SW 1271 (cell line): ENCODE measurements around the gene TMCC1.
"Not testable (repeated sequence)": the region's sequence is repeated elsewhere in the genome, so short reads cannot be mapped to it uniquely, and the experiment has no call there.

Source experiments
- DNase-seq, 2 experiments: peaks; one replicate each; lab custom pipeline; 2025; lab: John Stamatoyannopoulos, UW

The TMCC1 gene

DNA sequence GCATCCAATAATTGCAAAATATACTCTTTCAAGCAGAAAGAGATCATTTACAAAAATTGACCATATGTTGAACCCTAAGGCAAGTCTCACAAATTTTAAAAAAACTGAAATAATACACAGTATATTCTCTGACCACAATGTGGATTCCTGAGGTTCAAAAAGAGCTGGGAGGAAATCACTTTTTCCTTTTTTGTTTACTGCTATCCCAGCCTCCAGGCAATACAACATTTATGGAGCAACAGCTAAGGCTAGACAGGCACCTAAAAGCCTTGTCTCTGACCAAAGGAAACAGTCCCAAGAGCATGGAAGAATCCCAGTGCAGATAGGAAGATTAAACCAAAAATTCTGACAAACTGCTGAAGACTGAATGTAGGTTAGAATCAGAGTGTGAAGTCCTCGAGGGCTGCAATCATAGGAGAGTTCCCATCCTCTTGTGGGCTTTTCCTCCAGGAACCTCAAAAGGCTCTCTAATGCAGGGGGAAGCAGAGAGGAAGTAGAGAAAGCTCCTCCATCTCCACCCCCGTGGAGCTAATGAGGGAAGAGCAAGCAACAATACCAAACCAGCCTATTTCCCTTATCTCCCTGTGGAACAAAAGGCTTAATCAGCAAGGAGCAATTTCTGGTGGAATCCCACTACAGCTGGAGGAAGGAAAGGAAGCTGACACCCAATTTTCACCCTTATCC, 57.0 kb downstream of the TMCC1 start:
- no peak for DNase-seq

DNA sequence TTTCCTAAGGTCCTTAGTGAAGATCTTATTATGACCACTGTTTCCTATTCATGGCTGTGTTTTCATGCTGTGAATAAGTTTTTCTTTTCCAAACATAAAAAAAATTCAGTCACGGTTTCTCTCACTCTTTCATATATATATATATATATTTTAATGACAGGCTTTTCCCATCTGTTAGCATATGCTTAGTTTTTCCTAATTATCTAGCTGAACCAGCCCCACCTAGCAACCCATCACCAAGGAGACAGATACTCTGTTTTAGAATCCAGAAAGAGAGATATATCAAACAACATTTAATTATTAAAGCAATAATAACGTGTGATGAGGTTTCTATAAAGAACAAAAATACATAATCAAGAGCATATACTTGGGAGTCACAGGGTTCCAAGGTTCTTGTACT, 58.3 kb downstream of the TMCC1 start:
- no peak for DNase-seq

DNA sequence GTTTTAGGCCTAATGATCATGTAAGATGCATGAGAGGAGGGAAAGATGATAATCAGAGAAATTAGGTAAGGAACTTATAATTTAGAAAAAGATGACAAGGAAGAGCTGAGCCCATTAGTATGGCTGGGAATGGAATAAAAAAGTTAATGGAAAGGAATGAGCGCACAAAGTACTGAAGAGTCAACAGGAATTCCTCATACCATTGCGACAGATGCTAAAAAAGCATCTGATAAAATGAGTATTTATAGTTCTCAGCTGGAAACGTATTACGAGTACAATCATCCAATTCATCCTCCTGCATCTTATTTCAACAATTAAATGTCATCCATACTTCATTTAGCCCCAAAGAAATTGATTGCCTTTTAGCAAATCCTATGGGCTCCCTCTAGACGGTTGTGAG, 58.9 kb downstream of the TMCC1 start:
- DNase-seq: no peak

DNA sequence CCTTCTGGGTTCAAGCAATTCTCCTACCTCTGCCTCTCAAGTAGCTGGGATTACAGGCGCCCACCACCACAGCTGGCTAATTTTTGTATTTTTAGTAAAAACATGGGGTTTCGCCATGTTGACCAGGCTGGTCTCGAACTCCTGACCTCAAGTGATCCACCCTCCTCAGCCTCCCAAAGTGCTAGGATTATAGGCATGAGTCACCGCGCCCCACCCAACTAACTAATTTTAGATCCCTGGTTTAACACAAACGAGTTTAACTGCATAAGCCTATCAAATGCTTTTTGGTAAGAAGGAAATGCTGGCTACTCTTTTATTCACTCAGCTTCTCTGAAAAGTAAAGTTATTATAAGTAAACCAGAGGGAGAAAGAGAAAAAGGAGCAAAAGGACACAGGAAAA, 61.6 kb downstream of the TMCC1 start:
- DNase-seq: not testable (repeated sequence)

DNA sequence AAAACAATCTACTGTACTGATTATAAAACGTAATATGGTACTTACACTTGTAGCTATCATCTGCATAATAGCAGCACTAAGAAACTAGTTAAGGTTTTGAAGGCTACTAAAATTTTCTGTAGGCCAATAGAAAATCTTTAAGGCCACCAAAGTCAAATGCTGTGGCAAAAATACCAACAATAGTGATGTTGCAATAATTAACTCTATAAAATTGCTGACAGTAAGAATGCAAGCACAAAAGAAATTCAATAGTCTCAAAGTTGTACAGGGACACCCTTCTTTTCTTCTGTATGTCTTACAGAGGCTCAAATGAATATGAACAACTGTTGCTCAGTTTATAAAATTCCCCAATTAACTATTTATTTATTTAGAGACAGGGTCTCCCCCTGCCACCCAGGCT, 62.0 kb downstream of the TMCC1 start:
- no peak for DNase-seq

DNA sequence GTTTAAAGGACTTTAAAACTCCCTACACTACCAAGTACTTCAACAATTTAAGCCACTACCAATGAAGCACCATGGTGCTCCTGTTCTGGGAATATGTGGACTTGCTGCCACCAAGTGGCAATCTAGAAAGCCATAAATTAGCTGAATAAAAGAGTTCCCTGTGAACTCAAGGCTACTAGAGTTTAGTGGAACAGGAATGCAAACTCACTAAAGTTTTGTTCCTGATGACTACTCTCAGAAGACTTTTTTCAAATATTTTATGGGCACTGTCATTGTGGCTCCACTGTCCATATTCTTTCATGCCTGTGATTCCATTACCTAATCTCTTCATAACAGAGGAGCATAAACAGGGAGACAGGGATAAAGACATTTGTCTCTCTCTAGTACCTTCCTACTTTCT, 63.9 kb downstream of the TMCC1 start:
- DNase-seq: peak; percentile 64 to 88

DNA sequence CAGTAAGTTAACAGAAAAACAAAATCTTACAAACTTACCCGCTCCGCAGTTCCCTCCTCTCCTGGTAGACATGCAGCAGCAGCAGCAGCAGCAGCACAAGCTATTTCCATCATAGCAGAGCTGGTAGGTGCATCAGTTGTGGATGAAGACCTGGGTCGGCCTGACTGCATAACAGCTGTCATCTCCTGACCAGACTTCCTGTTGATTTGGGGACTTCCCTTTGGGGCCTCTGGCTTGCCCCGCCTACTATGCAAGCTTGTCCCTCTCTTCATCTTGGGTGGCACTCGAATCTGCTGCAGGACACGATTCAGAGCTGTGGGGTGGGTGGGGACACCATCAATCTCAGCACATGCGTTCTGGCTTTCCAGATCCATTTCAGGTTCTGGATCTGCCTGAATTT, 65.7 kb downstream of the TMCC1 start:
- no peak for DNase-seq

DNA sequence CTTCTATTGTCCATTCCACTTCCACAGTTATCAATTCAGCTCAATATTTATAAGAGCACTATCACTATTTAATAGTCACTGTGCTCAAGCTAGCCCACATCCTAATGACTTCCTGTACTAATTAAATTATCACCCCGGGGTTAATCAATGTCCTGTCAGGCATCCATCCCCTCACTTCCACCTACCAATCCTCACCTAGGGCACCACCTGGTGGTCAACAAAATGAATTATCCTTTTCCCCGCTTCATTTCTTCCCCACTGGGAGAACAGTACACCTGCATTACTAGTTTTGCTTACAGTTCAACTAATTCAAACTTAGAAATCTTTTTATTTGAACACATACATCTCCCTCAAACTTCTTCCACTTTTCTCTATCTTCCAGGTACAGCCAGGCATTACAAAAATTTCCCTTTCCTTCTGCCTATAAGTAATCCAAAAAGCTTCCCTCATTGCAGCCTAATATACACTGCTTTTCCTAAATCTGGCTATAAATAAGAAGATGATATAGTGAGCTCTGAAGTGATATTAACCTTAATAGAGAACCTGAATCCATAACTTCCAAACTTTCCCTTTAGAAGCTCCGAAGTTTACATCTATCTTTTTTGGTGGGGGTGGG, 68.5 kb downstream of the TMCC1 start:
- DNase-seq: peak in 1 of 2 experiments; percentile 51

DNA sequence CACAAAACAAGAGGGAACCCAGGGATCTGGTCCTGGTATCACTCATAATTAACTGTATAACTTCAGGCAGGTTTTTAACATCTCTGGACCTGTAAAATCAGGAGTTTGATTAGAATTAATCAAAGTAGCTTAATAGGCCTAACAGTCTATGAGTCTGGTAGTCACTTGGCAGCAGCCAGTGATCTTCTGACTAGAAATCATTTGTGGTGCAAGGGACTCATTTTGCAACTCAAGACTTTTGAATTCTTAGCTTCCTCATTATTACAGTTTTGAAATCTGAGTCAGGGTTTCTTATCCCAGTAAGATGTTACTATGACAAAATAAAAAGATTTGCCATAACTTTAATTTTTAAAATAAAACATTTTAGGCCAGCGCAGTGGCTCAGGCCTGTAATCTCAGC, 70.8 kb downstream of the TMCC1 start:
- DNase-seq: no peak

DNA sequence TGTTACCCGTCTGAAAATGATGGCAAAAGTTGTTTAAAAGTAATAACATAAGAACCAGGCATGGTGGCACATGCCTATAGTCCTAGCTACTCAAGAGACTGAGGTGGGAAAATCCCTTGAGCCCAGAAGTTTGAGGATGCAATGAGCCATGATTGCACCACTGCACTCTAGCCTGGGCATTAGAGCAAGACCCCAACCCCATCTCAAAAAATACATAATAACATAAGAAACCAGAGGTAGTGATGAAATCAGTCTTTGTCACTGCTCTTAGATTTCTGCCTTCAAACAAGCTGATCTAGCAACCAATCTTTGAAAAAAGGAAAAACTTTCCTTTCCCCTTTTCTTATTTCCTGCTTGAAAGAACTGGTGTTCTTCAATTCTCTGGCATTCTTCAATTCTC, 71.3 kb downstream of the TMCC1 start:
- no peak for DNase-seq

DNA sequence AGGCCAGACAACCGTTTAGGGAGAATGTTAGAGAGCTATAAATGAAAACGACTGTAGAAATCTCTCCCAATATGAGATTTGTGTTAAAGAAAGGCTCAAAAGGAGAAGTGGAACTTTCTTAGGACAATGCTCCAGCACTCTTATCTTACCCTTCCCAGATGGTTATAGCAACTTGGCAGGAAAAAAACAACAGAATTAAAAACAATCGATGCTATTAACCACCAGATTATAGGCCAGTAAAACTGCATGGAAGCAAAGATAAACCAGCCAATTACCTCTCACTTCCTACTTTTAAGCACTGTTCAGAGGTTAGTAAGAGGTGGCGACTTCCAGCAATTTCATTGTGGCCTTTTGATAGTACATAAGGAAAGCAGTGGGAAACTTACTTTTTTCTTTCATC, 72.9 kb downstream of the TMCC1 start:
- DNase-seq: no peak

DNA sequence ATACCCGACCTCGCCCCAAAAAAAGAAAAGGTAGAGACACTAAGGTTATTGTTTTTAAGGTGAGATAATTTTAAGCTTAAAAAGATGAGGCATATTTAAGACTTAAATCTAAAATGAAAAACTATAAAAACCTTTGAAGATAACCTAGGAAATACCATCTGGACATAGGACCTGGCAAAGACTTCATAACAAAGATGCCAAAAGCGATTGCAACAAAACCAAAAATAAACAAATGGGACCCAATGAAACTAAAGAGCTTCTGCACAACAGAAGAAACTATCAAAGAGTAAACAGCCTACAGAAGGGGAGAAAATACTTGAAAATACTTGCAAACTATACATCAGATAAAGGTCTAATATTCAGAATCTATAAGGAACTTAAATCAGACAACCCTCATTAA, 80.9 kb downstream of the TMCC1 start:
- no peak for DNase-seq

DNA sequence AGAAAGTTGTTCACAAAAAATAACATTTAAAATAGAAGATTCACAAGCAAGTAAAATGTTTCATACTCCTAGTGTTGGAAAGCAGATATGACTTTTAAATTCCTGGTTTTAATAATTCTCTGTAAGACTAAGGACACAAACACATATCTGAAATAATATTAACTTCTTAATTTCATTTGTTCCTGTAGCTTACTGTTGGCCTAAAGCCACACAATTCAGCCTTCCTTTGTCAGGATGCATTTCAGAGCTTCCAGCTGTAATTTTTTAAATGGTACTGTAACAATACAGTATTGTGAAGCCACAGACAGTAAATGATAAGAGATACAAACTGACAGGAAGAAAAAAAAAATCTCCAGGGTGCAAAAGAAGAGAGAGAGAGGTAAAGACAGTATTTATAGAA, 84.2 kb downstream of the TMCC1 start:
- DNase-seq: no peak

DNA sequence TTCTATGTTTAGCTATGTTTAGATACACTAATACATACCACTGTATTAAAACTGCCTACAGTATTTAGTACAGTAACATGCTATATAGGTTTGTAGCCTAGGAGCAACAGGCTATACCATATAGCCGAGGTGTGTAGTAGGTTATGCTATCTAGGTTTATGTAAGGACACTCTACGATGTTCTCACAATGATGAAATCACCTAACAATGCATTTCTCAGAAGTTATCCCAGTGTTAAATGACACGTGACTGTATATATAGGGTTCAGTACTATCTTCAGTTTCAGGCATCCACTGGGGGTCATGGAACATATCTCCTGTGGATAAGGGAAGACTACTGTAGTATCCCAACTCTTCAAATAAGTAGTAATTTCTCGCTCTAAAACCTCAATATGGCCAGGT, 97.4 kb downstream of the TMCC1 start:
- DNase-seq: no peak

DNA sequence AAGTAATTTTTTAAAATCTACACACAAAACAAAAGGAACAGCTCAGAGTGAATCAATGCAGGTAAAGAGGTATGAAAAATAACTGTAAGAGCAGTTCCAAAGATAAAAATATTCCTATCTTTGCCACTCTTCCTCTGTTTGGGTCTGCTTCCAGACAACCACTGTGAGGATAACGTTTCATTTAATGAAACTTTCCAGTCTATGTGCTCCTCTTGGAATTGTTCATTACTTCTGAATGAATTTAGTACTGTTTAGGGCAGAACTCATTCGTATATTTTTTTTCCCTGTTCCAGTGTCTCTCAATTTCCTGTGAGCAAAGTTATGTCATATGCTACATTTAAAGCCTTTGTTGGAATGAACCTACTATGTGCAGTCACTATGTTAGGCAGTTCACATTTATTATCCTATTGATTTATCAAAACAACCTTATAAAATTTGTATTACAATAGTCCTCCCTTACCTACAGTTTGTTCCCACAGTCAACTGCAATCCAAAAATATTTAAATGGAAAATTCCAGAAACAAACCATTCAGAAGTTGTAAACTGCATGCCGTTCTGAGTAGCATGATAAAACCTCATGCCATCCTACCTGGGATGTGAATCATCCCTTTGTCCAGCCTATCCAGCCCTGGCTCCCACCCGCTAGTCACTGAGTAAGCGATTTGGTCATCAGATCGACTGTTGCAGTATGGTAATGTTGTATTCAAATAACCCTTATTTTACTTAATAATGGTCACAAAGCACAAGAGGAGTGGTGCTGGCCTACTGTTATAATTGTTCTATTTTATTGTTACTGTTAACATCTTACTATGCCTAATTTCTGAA, 98.1 kb downstream of the TMCC1 start:
- peak in 1 of 2 experiments; percentile 44 for DNase-seq

DNA sequence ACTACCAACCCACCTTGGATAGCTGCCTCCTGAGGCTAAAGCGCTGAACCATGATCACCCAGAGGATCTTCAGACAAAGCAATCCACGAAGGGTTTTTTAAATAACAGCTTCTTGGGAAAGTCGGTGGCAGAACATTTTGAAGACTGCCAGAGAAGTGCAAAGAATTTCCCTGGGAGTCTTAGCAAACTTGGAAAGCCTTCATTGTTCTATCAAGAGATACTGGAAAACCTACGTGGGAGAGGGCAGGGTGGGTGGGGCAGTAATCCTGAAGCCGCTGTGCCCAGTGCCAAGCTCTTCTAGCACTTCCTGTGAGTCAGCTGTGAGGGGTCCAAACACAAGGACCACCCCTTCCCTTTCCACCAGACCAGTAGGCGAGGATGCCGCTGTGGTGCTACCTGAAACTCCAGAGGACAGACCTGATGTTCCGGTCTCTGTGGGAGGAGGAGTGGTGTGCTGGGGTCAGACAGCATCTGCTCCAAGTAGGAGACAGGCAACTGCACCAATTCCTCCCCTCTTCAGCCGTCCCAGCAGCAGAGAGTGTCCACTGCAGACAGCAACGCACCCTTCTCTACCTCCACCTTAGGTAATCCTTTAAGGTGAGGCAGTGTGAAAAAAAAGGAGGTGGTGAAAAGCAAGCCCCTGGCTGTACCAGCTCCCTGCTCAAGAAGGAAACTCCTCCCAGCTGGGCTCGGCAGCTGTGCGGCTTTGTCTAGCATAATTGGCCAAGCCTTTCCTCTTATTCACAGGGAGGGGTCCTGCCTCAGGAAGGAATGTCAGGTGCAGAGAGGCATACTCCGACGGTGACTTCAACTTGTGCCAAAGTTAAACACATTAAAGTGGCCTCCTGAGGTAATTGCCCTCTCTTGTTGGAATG, 99.0 kb downstream of the TMCC1 start:
- DNase-seq: peak; percentile 17 to 71

DNA sequence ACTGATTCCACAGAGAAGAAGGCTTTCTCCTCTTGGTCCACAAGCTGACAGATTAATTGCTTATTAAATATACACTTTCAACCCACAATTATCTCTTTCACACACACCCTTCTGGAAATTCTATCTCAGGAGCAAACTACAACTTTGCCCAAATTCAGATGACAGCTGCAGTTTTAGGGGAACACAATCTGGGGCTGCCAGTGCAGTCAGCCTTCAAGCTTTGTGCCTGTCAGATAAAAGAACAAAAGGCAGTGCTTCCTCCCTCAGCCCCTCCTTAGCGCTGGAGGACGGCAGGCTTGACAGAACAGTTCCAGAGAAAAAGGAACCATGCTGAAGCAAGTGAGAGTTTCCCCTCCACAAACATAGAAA, 99.6 kb downstream of the TMCC1 start:
- DNase-seq: no peak

DNA sequence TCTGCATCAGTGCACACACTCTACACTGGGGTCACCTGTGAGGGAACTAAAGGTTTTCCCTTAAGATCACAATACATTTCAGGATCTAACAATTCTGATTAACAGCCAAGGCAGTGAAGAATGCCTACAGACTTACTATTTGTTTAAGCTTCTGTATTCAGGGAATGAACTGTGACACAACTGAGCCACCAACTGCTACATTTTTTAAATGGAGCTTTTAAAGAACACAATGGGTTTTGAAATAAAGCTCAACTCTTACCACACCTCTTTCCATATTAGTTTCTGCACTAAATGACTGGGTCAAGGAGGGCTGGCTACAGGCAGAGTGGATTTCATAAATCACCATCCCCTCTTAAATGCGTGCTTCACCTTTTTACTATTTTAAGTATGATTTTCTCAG, 100.2 kb downstream of the TMCC1 start:
- no peak for DNase-seq

DNA sequence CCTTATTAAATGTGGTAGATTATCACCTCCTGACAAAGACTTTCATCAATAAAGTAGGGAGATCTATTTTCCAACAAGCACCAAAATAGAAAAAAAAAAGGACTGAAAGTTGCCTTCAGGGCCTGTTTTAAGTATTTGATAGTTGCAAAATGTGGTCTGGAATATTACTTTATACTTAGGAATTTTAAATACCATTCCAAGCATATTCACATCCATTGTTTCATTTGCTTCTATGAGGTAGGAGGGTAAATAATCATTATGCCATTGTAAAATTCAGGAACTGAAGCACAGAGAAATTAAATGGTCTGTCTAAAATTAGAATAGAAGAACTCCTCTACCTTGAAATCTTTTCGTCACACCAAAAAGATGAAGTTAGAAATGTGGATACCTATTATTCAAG, 110.0 kb downstream of the TMCC1 start:
- DNase-seq: no peak

DNA sequence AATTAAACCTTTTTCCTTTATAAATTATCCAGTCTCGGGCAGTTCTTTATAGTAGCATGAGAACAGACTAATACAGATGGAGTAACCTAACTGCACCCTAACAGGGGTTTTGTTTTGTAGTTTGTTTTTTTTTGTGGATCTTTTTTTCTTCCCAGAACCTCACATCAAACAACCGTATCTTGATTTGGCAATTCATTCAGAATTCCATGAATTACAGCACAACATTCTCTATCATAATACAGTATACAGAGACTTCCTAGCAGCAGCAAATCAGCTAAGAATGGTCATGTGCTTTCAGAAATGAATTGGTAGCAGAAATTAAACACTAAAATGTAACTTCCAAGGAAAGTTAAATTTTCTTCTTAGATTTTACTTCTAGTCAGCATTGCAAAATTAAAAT, 114.6 kb downstream of the TMCC1 start:
- DNase-seq: no peak

DNA sequence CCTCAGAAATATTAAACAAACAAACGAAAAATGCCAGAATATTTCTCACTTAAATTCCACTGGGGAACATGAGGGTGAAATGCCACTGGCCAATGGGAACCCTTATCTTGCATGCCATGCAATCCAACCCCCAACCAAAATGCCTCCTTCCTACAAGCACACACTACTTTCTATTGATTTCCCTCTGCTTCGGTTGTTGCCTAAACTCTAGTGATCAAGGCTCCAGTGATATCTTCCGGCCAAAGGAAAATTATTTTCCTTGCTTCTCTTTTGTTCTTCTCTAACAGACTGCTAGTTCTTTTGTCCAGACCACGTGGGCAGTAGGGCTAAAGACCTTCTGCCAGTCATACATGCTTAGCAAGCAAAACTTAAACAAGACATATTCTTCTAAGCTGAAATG, 115.7 kb downstream of the TMCC1 start:
- no peak for DNase-seq

DNA sequence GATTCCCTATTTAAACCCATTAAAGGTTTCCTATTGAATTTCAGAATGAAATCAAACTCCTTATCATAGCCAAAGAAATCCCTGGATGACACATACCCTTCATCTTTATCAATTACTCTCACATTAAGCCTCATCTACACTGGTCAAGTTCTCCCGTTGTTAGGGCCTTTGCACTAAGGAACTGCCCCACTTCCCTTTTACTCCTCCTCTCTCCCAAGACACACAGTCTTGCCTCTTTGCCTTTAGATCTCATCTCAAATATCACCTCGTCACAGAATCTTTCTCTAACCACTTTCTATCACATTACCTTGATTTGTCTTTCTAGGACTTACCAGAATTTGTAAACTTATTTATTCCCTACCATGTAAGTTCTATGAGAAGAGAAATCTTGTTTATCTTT, 117.6 kb downstream of the TMCC1 start:
- no peak for DNase-seq
